HG02973 (cell line): ENCODE data around the gene PDGFD.
"Not testable (repeated sequence)": the region's sequence is repeated elsewhere in the genome, so short reads cannot be mapped to it uniquely, and the experiment has no call there.

Experiments used
- ATAC-seq: cut with Tn5 transposase; IDR thresholded peaks from one replicate; pipeline ENCODE4 v1.9.1; 2021; ENCODE audit warnings: moderate library complexity; ENCODE audit not compliant: unreplicated experiment

Gene PDGFD

DNA sequence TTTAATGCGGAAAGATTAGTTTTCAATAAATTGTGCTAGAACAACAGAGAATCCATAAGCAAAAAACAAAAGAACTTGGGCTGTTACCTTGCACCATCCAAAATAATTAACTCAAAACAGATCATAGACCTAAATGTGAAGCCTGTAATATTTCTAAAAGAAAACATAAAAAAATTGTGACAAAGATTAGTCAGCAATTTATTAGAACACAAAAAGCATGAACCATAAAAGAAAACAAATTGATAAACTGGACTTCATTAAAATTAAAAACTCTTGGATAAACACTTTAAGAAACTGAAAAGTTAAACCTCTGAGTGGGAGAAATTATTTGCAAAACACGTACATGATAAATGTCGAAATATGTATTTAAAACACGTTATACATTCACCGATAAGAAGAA lies 106.0 kb downstream of the PDGFD start:
- no peak for ATAC-seq

GRCh38 chr11:104055596-104055995 lies 108.4 kb downstream of the PDGFD start:
- ATAC-seq, result no peak

- no peak for ATAC-seq
These were observed 108.9 kb downstream of the PDGFD start for GRCh38 chr11:104054911-104055529.

GRCh38 chr11:104053743-104054478 lies 110.0 kb downstream of the PDGFD start:
- no peak for ATAC-seq

- ATAC-seq, result no peak
These were observed 112.2 kb downstream of the PDGFD start for GRCh38 chr11:104051778-104052177.

DNA sequence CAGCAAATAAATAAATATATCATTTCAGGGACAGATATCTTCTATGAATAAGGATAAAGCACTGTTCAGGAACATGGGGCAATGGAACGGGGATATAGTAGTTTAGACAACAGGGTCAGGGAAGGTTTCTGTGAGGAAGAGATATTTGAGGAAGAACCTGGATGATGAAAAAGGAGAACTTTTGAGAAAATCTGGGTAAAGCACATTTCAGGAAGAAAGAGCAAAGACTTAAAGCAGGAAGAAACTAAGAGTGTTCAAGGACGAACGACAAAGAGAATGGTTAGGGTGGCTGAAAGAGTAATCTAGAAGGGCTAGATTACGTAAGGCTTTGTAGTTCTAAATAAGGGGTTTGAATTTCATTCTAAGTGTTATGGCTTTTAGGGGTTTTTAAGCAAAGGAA lies 114.8 kb downstream of the PDGFD start:
- ATAC-seq, result no peak

DNA sequence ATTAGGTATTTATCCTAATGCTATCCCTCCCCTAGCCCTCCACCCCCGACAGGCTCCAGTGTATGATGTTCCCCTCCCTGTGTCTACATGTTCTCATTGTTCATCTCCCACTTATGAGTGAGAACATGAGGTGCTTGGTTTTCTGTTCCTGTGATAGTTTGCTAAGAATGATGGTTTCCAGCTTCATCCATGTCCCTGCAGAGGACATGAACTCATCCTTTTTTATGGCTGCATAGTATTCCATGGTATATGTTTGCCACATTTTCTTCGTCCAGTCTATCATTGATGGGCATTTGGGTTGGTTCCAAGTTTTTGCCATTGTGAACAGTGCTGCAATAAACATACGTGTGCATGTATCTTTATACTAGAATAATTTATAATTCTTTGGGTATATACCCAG lies 117.1 kb downstream of the PDGFD start:
- ATAC-seq, result not testable (repeated sequence)

DNA sequence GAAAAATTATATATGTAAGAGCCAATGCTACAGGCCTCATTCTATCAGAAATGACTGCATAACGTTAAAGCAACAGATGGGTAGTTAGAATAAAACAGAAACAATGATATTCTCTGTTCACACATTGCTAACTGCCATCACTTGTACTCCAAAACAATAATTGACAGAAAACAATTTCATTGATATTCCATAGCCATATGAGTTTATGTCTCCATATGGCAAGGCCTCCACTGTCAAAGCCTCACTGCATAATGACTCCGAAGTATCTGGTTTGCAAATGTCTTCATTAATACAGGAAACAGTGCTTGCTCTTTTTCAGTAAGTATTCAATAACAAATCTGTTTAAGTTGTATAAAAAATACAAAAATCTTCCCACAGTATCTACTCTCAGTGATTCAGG lies 117.6 kb downstream of the PDGFD start:
- ATAC-seq, result no peak

- ATAC-seq, result no peak
These were observed 120.2 kb downstream of the PDGFD start for GRCh38 chr11:104043678-104044239.

DNA sequence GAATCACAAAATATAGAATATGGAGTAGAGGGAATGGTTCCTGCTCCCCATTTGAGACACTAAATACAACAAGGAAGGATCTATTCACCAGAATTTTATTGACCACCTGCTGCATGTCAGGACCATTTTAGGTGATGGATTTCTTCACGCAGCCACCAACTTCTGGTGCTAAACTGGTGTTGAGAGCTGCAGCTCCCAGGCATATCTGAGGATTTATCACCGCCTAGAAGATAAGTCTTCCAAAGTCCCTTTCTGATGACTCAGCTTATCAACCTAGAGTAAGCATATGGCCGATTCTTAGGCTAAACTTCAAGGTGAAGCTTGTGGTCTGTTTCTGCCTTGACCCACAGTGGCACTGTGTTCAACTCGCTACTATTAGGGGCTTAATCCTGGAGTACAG lies 120.8 kb downstream of the PDGFD start:
- ATAC-seq, result no peak

- no peak for ATAC-seq
These were observed 122.2 kb downstream of the PDGFD start for GRCh38 chr11:104041792-104042191.

GRCh38 chr11:104036995-104037394 lies 127.0 kb downstream of the PDGFD start:
- no peak for ATAC-seq

DNA sequence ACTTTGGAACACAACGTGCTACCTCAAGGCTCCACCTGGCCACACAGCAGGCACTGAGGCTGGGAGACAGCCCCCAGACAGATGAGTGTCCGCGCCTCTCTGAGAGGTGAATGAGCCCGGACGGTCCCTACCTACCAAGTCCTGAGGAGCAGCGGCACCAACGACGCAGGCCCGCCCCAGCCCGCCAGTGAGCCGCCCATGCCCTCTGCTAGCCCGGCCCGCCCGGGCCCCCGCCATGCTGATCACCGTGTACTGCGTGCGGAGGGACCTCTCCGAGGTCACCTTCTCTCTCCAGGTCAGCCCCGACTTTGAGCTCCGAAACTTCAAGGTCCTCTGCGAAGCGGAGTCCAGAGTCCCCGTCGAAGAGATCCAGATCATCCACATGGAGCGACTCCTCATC lies 127.4 kb downstream of the PDGFD start, which contains the start of gene DDI1:
Gene DDI1 (plus strand): TSS at position 53 of the 400 bp plus-strand sequence. CDS start 183 bp downstream, at position 236.
- no peak for ATAC-seq

GRCh38 chr11:104033561-104033960 lies 130.4 kb downstream of the PDGFD start:
- ATAC-seq, result no peak

- no peak for ATAC-seq
These were observed 130.8 kb downstream of the PDGFD start for GRCh38 chr11:104033134-104033533.

DNA sequence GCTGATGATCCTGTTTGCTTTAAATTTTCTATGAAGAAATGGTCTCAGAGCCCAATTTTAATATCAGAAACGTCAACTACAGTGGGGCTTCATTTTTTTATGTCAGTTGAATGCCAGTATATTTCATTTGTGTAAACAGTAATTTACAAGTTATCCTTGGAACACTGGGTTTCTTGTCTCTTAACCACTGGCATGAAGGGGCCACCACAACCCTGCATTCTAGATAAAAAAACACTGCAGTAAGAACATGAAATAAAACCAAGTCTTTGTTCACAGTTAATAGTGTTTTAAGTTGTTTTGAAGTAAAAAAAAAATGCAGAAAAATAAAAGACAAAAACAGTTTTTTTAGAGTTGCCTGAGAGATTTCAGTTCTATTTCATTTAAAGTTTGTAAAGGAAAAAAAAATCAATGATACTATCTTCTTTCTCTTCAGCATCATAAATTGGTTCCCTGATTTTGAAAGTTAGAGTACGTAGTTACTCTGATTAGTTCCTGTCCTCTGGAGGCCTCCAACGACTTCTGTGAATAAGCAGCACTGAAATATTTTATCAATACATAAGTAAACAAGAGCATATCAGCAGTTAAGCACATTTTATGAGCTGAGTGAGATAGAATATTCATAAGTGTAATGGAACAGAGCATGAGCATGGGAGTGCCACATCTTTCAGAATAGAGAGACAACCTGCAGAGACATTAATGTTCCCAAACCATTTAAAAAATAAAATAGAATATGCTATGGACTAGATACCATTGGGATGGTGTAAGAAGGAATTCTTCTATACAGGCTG lies 135.3 kb downstream of the PDGFD start:
- no peak for ATAC-seq

- no peak for ATAC-seq
These were observed 139.4 kb downstream of the PDGFD start for GRCh38 chr11:104024572-104024971.

GRCh38 chr11:104015649-104016415 lies 148.1 kb downstream of the PDGFD start:
- ATAC-seq, result peak; percentile 87

DNA sequence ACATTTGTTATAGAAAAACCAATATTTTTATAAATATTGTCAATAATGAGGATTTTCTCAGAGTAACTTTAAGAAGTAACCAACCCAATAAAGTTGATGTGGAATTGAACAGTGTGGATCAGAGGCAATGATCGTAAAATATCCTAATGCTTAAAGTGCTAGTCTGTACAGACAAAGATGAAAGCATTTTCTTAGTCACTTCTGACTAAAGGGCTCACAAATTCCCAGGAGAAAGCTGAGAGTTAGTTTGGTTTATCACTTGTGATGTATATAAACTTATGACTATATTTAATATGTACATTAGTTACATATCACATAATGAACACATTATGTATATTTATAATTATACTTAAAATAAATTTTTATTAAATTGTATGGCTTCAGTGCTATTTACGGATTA lies 152.9 kb downstream of the PDGFD start:
- ATAC-seq, result no peak

DNA sequence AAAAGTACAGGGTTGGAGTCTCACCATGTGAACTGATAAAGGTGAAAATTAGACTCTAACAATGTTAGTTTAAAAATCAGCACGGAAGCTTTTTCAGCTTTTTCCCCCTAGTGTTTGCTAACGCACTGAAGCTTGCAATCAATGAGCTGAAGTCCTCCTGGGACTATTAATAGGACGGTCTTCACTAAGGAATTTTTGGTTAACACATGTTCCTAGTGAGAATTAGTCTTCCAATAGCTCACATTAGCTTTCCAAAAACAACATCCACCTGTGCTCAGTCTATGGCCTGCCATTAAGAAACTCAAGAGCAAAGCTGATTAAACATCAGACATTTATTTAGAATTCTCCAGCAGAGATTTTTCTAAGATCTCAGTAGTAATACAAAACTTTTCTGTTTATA lies 154.2 kb downstream of the PDGFD start:
- ATAC-seq, result no peak
